Iris pigment epithelial cell (primary cell): ENCODE results near the gene NSUN7.
"Not testable (repeated sequence)": the region's sequence is repeated elsewhere in the genome, so short reads cannot be mapped to it uniquely, and the experiment has no call there.

ENCODE experiments used
- DNase-seq: peaks from one replicate; pipeline ENCODE4 v3.0.0-alpha.2; 2011; ENCODE audit warnings: low read depth

Gene NSUN7

DNA sequence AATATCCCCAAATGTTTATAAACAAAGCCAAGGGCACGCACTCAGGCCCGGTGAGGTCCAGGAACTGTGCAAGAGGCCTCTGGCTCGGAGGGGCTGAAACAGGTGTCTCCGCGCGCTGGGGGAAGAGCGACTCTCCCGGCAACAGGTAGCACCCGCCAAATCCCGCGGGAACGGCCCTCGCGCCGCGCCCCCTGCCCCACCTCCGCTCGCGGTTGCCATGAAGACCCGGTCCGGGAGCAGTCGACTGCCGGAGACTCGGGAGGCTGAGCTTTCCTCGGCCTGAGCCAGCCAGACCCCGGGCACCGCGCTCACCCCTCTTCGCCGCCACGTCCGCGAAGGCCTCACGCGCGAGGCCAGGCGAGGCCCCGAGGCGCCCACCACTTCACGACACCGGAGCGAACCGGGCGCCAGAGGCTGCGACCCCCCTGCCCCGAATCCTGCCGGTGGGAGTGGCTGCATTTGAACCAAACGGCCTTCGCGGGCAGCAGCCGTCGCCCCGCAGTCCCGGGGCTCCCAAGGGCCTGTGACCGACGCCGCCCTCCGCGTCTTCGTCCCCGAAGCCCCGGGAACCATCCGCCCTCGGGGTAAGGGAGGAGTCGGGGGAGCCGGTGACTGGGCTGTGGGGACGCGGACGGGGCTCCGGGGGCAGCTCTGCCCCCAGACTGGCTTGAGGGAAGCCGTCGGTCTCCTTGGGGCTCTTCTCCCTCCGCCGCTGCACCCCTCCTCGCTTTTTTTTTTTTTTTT, at the start of gene NSUN7:
Gene NSUN7 (plus strand): TSS at position 239 of the 744 bp plus-strand sequence. CDS start 739 bp downstream, outside the sequence.
- peak; percentile 46 for DNase-seq

DNA sequence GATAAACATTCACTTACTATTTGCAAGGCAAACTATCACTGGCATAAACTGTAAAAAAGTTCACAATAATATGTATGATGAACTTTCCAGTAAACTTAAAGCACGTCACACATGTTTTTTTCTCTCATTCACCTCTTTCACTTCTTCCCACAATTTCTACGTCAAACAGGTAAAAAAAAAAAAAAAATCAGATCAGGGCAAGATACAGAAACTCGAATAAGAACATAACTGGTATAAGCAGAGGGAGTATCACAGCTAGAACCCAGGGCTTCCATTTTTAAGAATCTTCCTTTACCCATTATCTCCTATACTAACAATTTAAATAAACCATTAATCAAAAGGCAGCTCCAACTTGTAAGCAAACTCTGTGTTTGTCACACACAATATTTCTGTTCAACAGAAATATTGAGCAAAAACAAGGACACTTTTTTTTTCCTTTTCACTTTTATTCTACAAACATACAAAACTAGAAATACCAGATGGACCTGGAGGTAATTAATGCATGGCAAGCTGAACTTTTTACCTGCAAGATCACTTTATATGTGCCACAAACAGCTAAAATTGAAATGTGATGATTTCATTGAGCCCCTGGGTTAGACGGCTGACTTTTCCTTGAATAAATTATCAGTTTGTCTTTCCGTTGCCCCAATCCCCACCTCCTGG, 47.5 kb upstream of the NSUN7 start:
- DNase-seq: no peak

- no peak for DNase-seq
Measured at GRCh38 chr4:40702800-40703151, 47.0 kb upstream of the NSUN7 start.

- DNase-seq: no peak
Measured at GRCh38 chr4:40704073-40704472, 45.7 kb upstream of the NSUN7 start.

GRCh38 chr4:40710484-40711254, 39.1 kb upstream of the NSUN7 start:
- peak; percentile 84 for DNase-seq

DNA sequence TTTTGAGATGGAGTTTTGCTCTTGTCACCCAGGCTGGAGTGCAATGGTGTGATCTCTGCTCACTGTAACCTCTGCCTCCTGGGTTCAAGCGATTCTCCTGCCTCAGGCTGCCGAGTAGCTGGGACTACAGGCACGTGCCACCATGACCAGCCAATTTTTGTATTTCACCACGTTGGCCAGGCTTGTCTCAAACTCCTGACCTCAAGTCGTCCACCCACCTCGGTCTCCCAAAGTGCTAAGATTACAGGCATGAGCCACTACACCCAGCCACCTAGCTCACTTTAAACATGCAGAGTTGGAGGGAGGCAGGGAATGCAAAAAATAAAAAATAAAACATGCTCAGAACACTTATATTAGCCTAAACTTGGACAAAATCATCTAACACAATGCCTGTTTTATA, 36.8 kb upstream of the NSUN7 start:
- not testable (repeated sequence) for DNase-seq

GRCh38 chr4:40713798-40714197, 36.0 kb upstream of the NSUN7 start:
- DNase-seq: no peak

GRCh38 chr4:40718586-40718985, 31.2 kb upstream of the NSUN7 start:
- DNase-seq: no peak

DNA sequence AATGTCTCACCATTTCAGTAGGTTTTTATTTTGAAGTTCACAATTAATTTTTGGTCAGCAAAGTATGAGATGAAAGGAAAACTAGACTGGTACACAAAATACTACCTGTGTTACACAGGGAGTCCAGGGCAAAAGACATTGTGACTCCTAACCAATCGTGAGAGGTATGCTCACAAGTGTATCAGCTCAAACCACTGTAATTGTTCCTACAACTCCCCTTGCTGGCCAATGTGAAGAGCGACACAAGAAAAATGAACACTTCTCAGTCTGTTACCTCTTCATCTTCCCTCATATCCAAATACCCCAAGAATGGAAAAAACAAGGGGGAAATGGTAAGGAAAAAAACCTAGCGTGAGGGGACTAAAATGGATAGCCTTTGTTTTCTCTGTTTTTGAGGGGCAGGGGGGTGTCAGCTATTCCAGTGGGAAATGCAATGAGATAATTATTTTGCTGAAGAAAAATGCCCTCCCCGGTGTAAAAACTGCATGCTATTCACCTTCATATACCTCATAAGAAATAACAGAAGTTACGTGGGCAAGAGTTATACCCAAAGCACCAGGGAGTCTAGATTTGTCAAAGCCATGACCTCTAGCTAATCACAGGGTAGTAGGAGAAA, 30.6 kb upstream of the NSUN7 start:
- DNase-seq: peak; percentile 76

DNA sequence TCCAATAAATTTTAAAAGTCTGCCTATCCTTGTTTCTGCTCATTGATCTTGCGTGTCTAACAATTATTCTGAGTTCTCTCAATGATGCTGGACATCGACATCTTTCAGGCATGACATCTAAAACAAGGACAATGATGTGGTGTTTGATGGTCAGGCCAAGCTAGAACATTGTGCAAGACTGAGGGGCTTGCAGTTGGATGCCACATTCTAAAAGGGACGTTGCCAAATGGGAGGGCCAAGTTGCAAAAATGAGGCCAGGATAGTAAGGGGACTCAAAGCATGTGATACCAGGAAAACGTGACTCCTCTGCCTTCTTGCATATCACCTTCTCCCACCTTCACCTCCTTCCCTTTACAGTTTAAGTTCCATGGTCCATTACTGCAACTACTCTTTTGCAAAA, 29.4 kb upstream of the NSUN7 start:
- DNase-seq: no peak

DNA sequence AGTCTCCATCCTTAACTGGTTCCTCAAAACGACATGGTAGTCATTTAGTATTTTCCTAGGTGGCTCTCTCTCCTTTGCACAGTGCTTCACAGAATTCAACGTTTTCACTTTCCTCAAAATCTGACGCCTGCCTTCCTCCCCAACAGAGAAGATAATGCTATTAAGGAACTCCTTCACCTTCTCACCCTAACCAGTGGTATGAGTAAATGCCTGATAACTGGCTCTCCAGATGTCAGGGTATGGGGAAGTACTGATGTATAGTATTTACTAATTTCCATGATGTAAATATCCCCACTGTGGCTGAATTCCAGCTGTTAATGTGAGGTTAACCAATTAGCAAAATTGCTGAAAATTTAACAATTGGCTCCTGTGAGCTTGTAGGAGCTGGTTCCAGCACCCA, 28.8 kb upstream of the NSUN7 start:
- DNase-seq: no peak

DNA sequence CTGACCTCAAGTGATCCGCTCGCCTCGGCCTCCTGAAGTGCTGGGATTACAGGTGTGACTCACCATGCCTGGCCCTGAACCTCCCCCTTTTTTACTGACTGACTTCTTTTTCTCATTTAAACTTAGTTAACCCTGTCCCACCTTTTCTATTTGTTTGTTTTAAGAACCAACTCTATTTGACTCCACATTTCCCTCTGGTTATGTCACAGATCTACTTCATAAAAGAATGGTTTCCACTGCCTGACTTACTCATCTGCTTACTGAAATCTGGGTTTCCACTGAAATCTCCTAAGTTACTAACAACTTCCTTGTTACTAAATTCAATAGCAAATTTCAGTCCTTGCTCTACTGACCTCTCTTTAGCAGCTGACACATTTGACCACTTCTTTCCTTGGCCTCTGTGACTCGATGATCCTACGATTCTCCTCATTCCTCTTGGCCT, 28.0 kb upstream of the NSUN7 start:
- peak; percentile 81 for DNase-seq

DNA sequence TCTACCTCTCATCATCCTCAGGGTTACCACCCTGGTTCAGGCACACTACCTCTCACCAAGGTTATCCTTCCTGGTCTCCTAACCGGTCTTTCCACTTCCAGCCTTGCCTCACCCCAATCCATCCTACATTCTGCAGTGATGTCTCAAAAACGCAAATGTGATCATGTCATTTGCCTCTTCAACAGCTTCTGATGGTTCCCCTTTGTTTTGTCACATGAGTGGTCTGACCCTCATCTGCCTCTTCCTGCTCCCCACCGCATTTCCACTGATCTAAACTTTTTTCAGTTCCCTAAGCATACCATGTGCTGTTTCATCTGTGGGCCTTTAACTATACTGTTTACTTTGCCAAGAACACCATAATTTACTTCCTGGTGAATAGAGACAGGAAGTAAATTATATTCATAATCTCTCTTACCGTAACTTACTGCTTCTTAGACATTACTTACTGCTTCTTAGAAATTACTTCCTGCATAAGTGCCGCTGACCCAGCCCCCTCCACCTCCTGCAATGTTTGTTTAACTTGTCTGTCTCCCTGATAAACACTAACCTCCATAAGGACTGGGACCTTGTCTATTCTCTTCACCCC, 27.1 kb upstream of the NSUN7 start:
- peak; percentile 52 for DNase-seq

GRCh38 chr4:40723728-40724127, 26.0 kb upstream of the NSUN7 start:
- DNase-seq: no peak

DNA sequence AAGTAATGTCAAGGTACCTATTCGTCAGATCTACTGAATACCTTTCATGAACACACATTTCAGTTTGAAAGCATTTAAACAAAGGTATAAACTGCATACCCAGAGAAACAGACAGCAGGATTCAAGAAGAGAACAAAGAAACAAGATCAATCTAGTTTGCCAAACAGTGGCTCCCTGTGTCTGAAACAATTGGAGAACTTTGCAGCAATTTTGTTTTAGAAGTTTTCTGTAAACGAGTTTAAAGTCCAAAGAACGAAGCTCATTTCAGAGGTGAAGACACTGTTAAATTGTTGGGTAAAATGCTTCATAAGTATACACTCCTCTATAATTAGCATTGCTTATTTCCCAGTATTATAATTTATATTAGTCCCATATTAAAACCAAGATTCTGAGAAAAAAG, 21.4 kb upstream of the NSUN7 start:
- DNase-seq: no peak

GRCh38 chr4:40729555-40729954, 20.2 kb upstream of the NSUN7 start:
- no peak for DNase-seq

- DNase-seq: no peak
Measured at GRCh38 chr4:40730091-40730679, 19.6 kb upstream of the NSUN7 start.

GRCh38 chr4:40731361-40731760, 18.4 kb upstream of the NSUN7 start:
- DNase-seq: no peak

DNA sequence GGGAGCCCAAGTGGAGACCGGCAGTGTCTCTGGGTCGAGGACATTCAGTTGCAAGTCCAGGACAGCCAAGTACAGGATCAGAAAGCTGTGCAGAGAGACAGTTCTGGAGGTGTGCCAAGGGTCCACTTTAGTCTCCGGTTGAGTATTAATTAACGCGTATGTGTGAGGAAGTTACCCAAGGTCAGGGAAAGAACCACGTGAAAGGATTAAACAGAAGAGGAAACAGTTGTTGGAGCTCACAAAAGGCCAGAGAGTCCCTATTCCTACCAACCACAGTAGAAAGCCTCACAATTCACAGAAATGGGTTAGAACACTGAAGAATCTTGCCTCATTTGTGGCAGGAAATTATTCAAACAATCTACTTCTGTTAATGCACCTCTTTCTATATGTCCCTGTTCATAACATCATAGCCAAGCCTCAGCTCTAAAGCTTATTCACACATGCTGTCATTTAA, 17.9 kb upstream of the NSUN7 start:
- no peak for DNase-seq

GRCh38 chr4:40733752-40734151, 16.0 kb upstream of the NSUN7 start:
- DNase-seq: no peak

GRCh38 chr4:40734497-40734896, 15.3 kb upstream of the NSUN7 start:
- no peak for DNase-seq

GRCh38 chr4:40736910-40737309, 12.8 kb upstream of the NSUN7 start:
- DNase-seq: peak; percentile 48
